Mammary epithelial cell (primary cell): ENCODE data around the gene ARHGAP4.

Experiments
- CTCF ChIP-seq, 2 donors: IDR thresholded peaks in 1 of 2; conservative IDR thresholded peaks in 1 of 2; 2 replicates each; pipeline ENCODE4 v1.5.1; 2011 to 2012; ENCODE audit warnings: inconsistent platforms in 2 of 2, low read length in 2 of 2, mild to moderate bottlenecking in 2 of 2, control low read depth in 1 of 2, low read depth in 1 of 2; ENCODE audit not compliant: insufficient read depth in 1 of 2; ENCODE audit errors: extremely low read depth in 1 of 2
- EZH2 ChIP-seq: IDR thresholded peaks from 2 replicates; pipeline ENCODE4 v1.6.1; 2012; ENCODE audit warnings: low read length, inconsistent platforms, borderline replicate concordance

GRCh38 chrX:153877571-153878261 is 48.3 kb downstream of the ARHGAP4 start:
- no peak for TF ChIP-seq CTCF (conservative IDR thresholded peaks at IDR 0.05 in 1 of 2, IDR thresholded peaks at IDR 0.05 in 1 of 2; ENCODE audit: extremely low read depth in 1 of 2, insufficient read depth in 1 of 2, low read depth in 1 of 2, low read length in 2 of 2)
- TF ChIP-seq EZH2, result no peak
